SH-SY5Y (cell line): ENCODE data around the gene NEK1.

Source experiments
- GATA2 ChIP-seq: IDR thresholded peaks from 2 replicates; pipeline ENCODE4 v1.6.1; 2011; ENCODE audit warnings: mild to moderate bottlenecking, low read depth, low read length
- GATA3 ChIP-seq: IDR thresholded peaks from 2 replicates; pipeline ENCODE4 v1.6.1; 2011; ENCODE audit warnings: low read depth, mild to moderate bottlenecking, low read length, moderate library complexity

GRCh38 chr4:169438057-169438480, 174.3 kb downstream of the NEK1 start:
- TF ChIP-seq GATA3 (no peak), GATA2 (no peak)
